T-helper 1 cell treated with Interleukin-12 subunit alpha and Interleukin-12 subunit beta and Interleukin-4 antibody, amounts not matched to agents 30 μg/mL and 1 μg/mL, for 36 hours (primary cell): ENCODE measurements around the gene SMIM36.

Experiments
- H3K27ac Mint-ChIP-seq: one replicate; pipeline ENCODE4 v1.8.0; 2021; ENCODE audit warnings: mild to moderate bottlenecking, mixed read lengths
- H3K27me3 Mint-ChIP-seq: one replicate; pipeline ENCODE4 v1.8.0; 2021; ENCODE audit warnings: low read depth, mixed read lengths
- H3K36me3 Mint-ChIP-seq: one replicate; pipeline ENCODE4 v1.8.0; 2021; ENCODE audit warnings: low read depth, mixed read lengths
- H3K4me1 Mint-ChIP-seq: one replicate; pipeline ENCODE4 v1.8.0; 2021; ENCODE audit warnings: low read depth, mixed read lengths
- H3K4me3 Mint-ChIP-seq: one replicate; pipeline ENCODE4 v1.8.0; 2021; ENCODE audit warnings: mild to moderate bottlenecking, moderate library complexity, mixed read lengths
- H3K9me3 Mint-ChIP-seq: one replicate; pipeline ENCODE4 v1.8.0; 2021; ENCODE audit warnings: mixed read lengths

SMIM36 gene

DNA sequence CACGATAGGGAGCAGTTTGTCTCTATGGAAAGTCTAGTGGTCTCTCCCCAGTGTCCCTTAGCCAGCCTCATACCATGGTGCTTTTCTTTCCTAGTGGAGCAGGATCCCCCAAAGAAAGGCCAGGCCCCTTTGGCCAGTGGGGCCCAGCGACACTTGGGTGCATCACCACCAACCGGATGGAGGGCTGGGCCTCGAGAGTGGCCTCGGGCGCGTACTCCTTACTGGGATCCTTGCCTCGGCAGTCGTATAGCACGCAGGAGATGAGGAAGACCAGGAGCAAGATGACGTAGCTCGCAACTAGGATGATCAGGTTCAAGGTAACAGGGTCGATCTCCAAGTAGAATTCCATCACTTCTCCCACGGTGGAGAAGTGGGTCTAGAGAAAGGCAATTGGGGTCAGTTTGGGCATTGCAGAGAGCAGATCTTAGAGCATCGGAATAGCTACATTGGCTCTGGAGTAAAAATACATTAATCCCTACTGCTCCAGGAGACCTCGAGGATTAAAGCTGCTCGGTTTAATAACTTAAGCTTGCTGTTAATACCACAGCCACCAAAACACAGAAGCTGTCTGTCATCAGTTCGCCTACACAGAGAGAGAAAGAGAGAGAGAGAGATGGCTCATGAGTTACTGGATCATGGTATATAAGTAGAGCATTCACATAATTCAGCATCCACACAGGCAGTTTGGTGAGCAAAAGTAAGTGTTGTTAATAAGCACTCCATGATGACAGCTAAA lies at the start of gene SMIM36:
Gene SMIM36, minus strand, starts transcription at position 467 of the 736 bp plus-strand sequence.
- peaks cover 13% of the 10 kb centered on the region for H3K27me3 Mint-ChIP-seq
- H3K27ac Mint-ChIP-seq: no peak within 1 kb of the TSS
- no peaks in the 10 kb centered on the region for H3K36me3 Mint-ChIP-seq
- H3K4me1 Mint-ChIP-seq: peaks cover 9% of the 10 kb centered on the region
- H3K9me3 Mint-ChIP-seq: no peaks in the 10 kb centered on the region
- H3K4me3 Mint-ChIP-seq: no peak within 1 kb of the TSS

DNA sequence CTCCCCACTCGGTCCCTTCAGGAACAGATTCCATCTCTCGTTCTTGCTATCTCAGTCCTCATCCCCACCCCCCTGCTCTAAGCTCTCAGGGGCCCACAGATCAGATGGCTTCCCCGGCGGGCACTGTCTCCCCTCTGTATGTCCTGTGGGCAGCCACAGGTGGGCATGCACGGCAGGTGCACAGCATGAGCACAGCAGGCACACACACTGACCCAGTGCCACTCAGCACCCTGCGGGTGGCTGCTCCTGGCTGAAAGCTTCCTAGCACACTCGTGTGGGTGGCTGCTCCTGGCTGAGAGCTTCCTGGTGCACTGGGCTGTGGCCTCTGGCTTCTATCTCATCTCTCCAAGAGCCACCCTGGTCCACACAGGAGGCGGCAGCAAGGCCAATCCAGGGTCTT lies 44.5 kb upstream of the SMIM36 start:
- Mint-ChIP-seq H3K27ac (no peak overlapping the region), H3K4me3 (no peak overlapping the region), H3K4me1 (no peaks in the 10 kb centered on the region), H3K9me3 (peaks cover 6% of the 10 kb centered on the region), H3K27me3 (peaks cover 15% of the 10 kb centered on the region), H3K36me3 (no peaks in the 10 kb centered on the region)

DNA sequence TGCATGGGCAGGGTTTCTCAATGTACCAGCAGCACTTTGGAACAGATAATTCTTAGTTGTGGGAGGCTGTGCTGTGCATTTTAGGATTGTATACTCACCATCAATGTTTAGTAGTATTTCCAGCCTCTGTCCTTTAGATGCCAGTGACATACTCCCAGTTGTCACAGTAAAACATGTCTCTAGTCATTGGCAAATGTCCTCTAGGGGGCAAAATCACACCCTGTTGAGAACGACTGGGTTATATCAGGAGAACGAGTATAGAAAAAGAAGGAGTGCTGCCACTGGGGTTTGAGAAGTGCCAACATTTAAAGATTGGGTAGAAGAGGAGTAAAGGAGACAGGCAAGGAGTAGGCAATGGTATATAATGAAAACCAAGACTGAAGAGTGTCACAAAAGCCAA lies 37.9 kb upstream of the SMIM36 start:
- no peaks in the 10 kb centered on the region for H3K36me3 Mint-ChIP-seq
- no peaks in the 10 kb centered on the region for H3K9me3 Mint-ChIP-seq
- no peak overlapping the region for H3K4me3 Mint-ChIP-seq
- H3K27me3 Mint-ChIP-seq: peaks cover 12% of the 10 kb centered on the region
- no peak overlapping the region for H3K27ac Mint-ChIP-seq
- no peaks in the 10 kb centered on the region for H3K4me1 Mint-ChIP-seq

DNA sequence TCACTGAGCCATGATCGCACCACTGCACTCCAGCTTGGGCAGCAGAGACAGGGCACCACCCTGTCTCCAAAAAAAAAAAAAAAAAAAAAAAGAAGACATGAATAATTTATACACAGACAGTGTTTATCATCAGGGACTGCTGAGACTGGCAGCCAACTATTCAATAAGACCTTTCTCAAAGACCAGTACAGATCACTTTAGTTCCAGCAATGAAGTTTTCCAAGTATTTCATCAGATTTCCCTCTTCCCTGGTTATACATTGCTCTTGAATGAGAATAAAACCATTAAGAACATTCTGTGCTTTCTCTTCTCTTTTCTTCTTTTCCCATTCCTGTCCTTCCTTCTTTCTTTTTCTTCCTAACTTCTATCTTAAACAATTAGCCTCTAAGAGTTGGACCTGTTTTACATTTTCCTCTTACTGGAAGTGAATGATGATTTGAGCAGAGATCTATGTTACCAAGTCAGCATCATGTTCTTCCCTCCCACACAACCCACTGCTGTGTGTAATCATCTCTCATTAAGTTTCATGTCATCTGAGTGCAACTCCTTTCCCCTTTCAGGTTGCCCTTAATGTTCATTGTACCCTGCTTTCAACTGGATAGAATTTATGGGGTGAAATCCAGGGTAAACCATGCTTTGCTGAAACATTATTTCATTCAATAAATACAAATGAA lies 35.9 kb upstream of the SMIM36 start:
- Mint-ChIP-seq H3K4me3 (no peak overlapping the region), H3K4me1 (no peaks in the 10 kb centered on the region), H3K27ac (no peak overlapping the region), H3K9me3 (no peaks in the 10 kb centered on the region), H3K36me3 (no peaks in the 10 kb centered on the region), H3K27me3 (peaks cover 6% of the 10 kb centered on the region)

DNA sequence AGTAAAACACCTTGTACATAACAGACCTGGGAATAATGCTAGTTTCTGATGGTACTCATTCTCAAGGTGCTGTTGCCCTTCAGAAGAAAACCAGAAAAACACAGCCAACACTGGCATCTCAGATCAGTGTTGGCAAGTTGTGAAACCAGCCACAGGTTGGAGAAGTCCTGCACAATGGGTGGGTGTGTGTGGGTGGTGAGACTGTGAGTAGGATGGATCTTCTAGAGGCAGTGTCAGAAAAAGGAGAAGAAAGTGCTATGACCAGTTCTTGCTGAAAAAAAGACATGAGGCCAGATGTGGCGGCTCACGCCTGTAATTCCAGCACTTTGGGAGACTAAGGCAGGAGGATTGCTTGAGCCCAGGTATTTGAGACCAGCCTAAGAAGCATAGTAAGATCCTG lies 35.2 kb upstream of the SMIM36 start:
- no peak overlapping the region for H3K27ac Mint-ChIP-seq
- H3K4me3 Mint-ChIP-seq: no peak overlapping the region
- H3K9me3 Mint-ChIP-seq: no peaks in the 10 kb centered on the region
- no peaks in the 10 kb centered on the region for H3K4me1 Mint-ChIP-seq
- H3K36me3 Mint-ChIP-seq: no peaks in the 10 kb centered on the region
- H3K27me3 Mint-ChIP-seq: peaks cover 3% of the 10 kb centered on the region

DNA sequence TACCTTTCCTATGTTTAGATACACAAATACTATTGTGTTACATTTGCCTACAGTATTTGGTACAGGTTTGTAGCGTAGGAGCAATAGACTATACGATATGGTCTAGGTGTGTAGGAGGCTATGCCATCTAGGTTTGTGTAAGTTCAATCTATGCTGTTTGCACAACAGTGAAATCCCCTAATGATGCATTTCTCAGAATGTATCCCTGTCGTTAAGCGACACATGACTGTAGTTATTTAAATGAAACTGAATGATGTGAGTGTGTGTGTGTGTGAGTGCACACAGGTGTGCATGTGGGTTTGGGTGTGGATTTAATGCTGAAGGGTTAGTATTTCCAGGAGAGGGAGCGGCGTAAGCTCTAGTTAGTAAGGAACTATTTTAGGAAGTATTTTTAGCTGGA lies 34.6 kb upstream of the SMIM36 start:
- no peak overlapping the region for H3K27ac Mint-ChIP-seq

DNA sequence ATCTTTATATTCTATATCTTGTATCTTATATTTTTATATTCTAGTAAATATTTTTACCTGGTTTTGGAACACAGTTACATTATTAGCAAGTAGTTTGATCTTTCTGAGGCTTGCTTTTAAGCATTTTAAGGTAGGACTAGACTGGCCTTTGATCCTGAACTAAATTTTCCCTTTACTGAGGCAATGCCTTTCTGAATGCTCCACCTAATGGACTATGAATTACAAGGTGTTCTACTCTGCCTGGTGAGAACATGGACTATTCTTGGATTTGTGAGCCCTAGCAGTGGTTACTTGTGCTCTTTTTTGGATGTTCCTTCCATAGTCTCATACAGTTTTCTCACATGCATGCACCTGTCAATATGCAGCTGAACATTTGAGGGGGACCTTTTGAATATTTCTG lies 32.5 kb upstream of the SMIM36 start:
- Mint-ChIP-seq H3K27ac (no peak overlapping the region), H3K36me3 (no peaks in the 10 kb centered on the region), H3K4me1 (no peaks in the 10 kb centered on the region), H3K9me3 (no peaks in the 10 kb centered on the region), H3K27me3 (peaks cover 4% of the 10 kb centered on the region), H3K4me3 (no peak overlapping the region)

More for the DNA sequence above, 34.6 kb upstream of the SMIM36 start:
- Mint-ChIP-seq H3K4me3 (no peak overlapping the region), H3K9me3 (no peaks in the 10 kb centered on the region), H3K4me1 (no peaks in the 10 kb centered on the region), H3K27me3 (peaks cover 3% of the 10 kb centered on the region), H3K36me3 (no peaks in the 10 kb centered on the region)

DNA sequence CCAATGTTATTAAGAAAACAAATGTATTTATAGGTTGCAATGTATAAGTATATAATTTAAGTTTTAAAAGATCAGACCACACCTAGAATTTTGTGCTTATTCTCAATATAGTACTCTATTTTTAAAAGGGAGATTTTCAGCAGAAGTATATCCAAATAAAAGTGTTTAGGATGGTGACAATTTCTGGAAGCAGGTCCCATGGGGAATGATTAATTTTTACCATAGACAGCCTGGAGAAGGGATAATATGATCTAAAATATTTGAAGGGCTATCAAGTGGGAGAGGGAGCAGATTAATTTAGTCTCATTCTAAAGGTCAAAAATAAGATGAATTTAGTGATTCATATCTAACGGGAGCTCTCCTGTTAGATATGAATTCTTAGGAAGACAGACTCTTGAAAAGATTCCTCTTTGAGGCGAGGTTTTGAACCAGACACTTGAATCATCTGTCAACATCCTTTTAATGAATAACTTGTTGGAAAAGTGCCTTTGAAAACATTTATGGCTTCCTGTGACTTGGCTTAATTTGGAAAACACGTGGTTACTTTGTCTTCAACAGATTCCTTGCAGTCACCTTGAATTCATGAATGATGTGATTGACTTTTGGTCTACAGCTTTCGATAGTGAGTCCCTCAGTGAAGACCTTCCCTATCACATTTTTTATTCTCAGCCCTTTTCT lies 29.3 kb upstream of the SMIM36 start:
- Mint-ChIP-seq H3K36me3 (no peaks in the 10 kb centered on the region), H3K4me1 (no peaks in the 10 kb centered on the region), H3K4me3 (no peak overlapping the region), H3K27ac (no peak overlapping the region), H3K27me3 (peaks cover 7% of the 10 kb centered on the region), H3K9me3 (no peaks in the 10 kb centered on the region)

DNA sequence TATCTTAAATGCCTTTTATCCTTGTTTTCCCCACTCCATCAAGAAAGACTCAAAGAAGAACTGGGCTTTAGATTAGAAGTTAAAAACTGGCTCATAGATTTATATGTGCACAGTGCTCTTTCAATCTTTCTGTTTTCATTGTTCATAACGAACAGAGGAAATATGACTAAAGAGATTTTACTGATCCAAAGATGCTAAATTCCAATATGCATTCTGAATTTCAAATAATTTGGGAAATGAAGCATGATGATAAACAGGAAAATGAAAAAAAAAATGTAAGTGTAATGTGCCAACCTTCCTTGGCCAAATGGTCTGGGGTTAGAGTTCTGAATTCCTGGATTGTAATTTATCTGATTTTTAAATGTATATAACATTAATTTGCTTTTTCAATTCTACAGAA lies 25.0 kb upstream of the SMIM36 start:
- Mint-ChIP-seq H3K36me3 (no peaks in the 10 kb centered on the region), H3K27ac (no peak overlapping the region), H3K4me3 (no peak overlapping the region), H3K4me1 (no peaks in the 10 kb centered on the region), H3K9me3 (no peaks in the 10 kb centered on the region), H3K27me3 (peaks cover 11% of the 10 kb centered on the region)

DNA sequence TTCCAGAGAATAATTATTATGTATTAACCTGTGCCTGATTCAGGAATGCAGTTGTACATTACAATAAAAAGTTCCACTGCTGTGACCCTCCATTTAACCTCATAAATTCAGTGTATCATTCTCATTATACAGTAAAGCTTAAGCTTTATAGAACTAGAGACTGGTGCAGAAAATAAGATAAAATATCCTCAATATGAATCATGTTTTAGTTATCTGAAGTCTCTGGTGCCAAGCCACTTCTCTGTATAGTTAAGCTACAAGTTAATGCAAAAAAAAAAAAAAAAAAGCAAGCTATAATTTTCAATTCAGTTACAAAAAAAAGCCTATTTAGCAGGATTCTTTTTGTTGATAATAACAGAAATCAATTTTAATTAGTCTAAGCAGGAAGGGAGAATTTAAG lies 22.4 kb upstream of the SMIM36 start:
- Mint-ChIP-seq H3K27me3 (peaks cover 8% of the 10 kb centered on the region), H3K36me3 (no peaks in the 10 kb centered on the region), H3K27ac (no peak overlapping the region), H3K4me1 (no peaks in the 10 kb centered on the region), H3K9me3 (no peaks in the 10 kb centered on the region), H3K4me3 (no peak overlapping the region)

DNA sequence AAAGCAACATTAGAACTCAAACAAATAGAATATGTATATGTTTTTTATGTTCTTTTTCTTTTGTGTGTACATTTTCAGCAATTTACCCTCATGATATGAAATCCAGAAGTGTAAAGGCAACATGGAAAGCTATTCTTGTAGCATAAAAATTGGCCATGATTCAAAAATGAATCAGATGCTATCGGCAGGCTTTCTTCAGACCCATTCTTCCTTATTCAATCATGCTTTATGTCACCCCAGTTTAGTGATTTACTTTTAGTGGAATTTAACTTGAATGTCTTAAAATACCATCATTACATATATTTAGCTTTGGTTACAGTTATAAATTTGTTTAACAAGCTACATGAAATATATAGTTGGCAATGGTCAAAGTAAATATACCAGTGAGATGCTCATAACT lies 21.4 kb upstream of the SMIM36 start:
- Mint-ChIP-seq H3K36me3 (no peaks in the 10 kb centered on the region), H3K27ac (no peak overlapping the region), H3K9me3 (no peaks in the 10 kb centered on the region), H3K27me3 (peaks cover 5% of the 10 kb centered on the region), H3K4me1 (no peaks in the 10 kb centered on the region), H3K4me3 (no peak overlapping the region)

DNA sequence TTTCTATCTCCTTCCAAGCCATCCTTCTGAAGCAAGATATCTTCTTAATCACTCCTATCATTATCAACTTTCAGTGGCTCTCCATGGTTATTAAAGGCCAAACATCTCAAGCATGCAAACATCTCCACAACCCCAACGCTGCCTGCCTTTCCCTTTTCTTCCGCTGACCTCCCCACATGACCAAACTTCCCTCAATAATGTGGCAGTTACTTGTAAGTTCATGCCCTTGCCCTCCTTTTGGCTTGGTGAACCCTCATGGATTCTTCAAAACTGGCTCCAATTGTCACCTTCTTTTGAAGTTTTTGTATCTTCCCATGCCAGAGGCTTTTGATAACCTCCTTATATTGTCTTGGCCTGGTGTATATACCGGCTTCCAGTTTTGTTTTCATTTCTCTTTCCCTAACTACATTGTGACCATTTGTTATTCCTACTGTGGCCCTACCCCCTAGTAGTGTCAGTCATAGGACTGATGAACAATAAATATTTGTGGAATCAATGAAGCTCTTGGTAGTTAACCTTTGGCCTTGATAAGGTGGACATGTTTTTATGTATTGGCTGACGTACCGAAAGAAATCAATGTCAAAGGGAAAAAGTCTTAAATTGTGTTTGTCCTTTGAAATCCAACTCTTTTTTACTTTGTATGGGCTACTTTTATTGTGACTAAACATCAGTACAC lies 19.9 kb upstream of the SMIM36 start:
- Mint-ChIP-seq H3K4me1 (no peaks in the 10 kb centered on the region), H3K27ac (no peak overlapping the region), H3K4me3 (no peak overlapping the region), H3K9me3 (no peaks in the 10 kb centered on the region), H3K27me3 (peaks cover 5% of the 10 kb centered on the region), H3K36me3 (no peaks in the 10 kb centered on the region)

DNA sequence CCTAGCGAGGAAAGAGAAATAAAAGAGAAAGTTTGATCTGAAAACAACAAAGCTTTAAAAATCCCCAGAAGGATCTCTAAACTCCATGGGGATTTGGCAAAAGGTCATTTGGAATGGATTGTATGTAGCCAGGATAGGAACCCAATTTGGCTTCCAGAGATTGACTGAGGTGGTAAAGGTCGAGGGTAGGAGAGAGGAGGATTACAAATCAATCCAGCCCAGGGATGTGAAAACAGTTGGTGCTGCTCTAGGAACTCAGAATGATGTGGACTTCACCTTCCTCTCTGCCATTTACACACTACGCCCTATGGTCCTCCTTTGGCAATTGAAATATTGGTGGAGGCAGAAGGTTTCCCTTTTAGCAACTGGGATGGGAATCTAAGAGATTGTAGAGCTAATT lies 18.8 kb upstream of the SMIM36 start:
- Mint-ChIP-seq H3K36me3 (no peaks in the 10 kb centered on the region), H3K9me3 (no peaks in the 10 kb centered on the region), H3K4me1 (no peaks in the 10 kb centered on the region), H3K27ac (no peak overlapping the region), H3K4me3 (no peak overlapping the region), H3K27me3 (peaks cover 5% of the 10 kb centered on the region)

DNA sequence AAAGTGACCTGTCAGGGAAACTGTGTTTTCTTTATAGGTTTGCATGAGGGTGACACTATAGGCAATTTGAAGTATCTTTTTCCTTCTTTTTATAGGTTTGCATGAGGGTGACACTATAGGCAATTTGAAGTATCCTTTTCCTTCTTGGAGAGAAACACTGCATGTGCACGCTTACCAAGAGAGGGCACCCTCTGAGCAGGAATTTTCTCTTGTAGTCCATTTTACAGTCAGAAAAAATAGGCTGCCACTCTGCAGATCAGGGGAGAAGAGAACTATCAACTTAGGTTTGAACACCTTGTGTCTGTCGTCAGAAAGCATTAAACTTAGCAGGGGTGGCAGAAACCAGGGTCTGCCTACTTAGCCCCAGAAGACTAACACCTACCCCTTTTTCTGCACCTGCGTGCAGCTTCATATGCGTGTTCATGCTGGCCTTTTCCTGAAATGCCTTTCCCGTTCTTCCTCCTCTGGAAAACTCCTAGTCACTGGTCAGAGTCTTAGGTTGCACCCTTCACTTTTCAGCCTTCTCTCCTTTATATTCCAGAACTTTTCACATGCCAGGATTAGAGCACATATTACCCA lies 16.4 kb upstream of the SMIM36 start:
- Mint-ChIP-seq H3K4me3 (no peak overlapping the region), H3K27me3 (peaks cover 8% of the 10 kb centered on the region), H3K36me3 (no peaks in the 10 kb centered on the region), H3K4me1 (no peaks in the 10 kb centered on the region), H3K9me3 (no peaks in the 10 kb centered on the region), H3K27ac (no peak overlapping the region)
